Measurements from ENCODE around the gene C18orf63.
"Not testable (repeated sequence)": the region's sequence is repeated elsewhere in the genome, so short reads cannot be mapped to it uniquely, and the experiment has no call there.

The C18orf63 gene

GRCh38 chr18:74284980-74285355 lies 30.7 kb upstream of the C18orf63 start:
- no peak for DNase-seq (ENCODE audit: low spot score)
- no peak for TF ChIP-seq CTCF (conservative IDR thresholded peaks at IDR 0.05; ENCODE audit: low read depth)
- H3K27ac ChIP-seq, result no peak overlapping the region
- POLR2A ChIA-PET (ENCODE audit: low non-redundant PET), result no interaction called here
- CTCF ChIA-PET, result interaction anchor here (0.5 kb wide), 1 partner anchor 593 kb away, joined by 5 read pairs; no protein-coding TSS in a partner anchor

- POLR2A ChIA-PET (ENCODE audit: low non-redundant PET); DNase-seq (ENCODE audit: low spot score); H3K27ac ChIP-seq: not testable (repeated sequence)
- CTCF ChIA-PET, result interaction anchor here (0.5 kb wide), 1 partner anchor 592 kb away, joined by 5 read pairs; no protein-coding TSS in a partner anchor
Observed at GRCh38 chr18:74285583-74285982, 30.1 kb upstream of the C18orf63 start.

- DNase-seq (ENCODE audit: low spot score), result no peak
- POLR2A ChIA-PET (ENCODE audit: low non-redundant PET), result no interaction called here
- CTCF ChIA-PET, result no interaction called here
- no peak for TF ChIP-seq CTCF (conservative IDR thresholded peaks at IDR 0.05; ENCODE audit: low read depth)
- H3K27ac ChIP-seq, result no peak overlapping the region
Observed at GRCh38 chr18:74286106-74286855, 29.4 kb upstream of the C18orf63 start.

GRCh38 chr18:74286856-74287255 lies 28.8 kb upstream of the C18orf63 start:
- TF ChIP-seq CTCF (conservative IDR thresholded peaks at IDR 0.05; ENCODE audit: low read depth), result no peak
- no peak overlapping the region for H3K27ac ChIP-seq
- ChIA-PET CTCF (no interaction called here), POLR2A (ENCODE audit: low non-redundant PET) (no interaction called here)
- no peak for DNase-seq (ENCODE audit: low spot score)

GRCh38 chr18:74288041-74288440 lies 27.6 kb upstream of the C18orf63 start:
- POLR2A ChIA-PET (ENCODE audit: low non-redundant PET), result no interaction called here
- H3K27ac ChIP-seq, result no peak overlapping the region
- no peak for DNase-seq (ENCODE audit: low spot score)
- CTCF ChIA-PET, result no interaction called here
- TF ChIP-seq CTCF (conservative IDR thresholded peaks at IDR 0.05; ENCODE audit: low read depth), result no peak

- no peak overlapping the region for H3K27ac ChIP-seq
- DNase-seq (ENCODE audit: low spot score), result no peak
- CTCF ChIA-PET, result no interaction called here
- no peak for TF ChIP-seq CTCF (conservative IDR thresholded peaks at IDR 0.05; ENCODE audit: low read depth)
- POLR2A ChIA-PET (ENCODE audit: low non-redundant PET), result no interaction called here
Observed at GRCh38 chr18:74288730-74289129, 26.9 kb upstream of the C18orf63 start.

GRCh38 chr18:74289137-74289536 lies 26.5 kb upstream of the C18orf63 start:
- POLR2A ChIA-PET (ENCODE audit: low non-redundant PET), result no interaction called here
- no peak for TF ChIP-seq CTCF (conservative IDR thresholded peaks at IDR 0.05; ENCODE audit: low read depth)
- H3K27ac ChIP-seq, result no peak overlapping the region
- CTCF ChIA-PET, result no interaction called here
- DNase-seq (ENCODE audit: low spot score), result no peak

Data from RWPE1 (cell line).